HG03460 (cell line): ENCODE data around the gene ITGB3.
A peak's percentile ranks its signal among the peaks of the same experiment; 100 is the strongest.
"Not testable (repeated sequence)": the region's sequence is repeated elsewhere in the genome, so short reads cannot be mapped to it uniquely, and the experiment has no call there.

Experiments used
- ATAC-seq: cut with Tn5 transposase; IDR thresholded peaks from one replicate; pipeline ENCODE4 v1.9.1; 2021; ENCODE audit not compliant: unreplicated experiment

The ITGB3 gene

DNA sequence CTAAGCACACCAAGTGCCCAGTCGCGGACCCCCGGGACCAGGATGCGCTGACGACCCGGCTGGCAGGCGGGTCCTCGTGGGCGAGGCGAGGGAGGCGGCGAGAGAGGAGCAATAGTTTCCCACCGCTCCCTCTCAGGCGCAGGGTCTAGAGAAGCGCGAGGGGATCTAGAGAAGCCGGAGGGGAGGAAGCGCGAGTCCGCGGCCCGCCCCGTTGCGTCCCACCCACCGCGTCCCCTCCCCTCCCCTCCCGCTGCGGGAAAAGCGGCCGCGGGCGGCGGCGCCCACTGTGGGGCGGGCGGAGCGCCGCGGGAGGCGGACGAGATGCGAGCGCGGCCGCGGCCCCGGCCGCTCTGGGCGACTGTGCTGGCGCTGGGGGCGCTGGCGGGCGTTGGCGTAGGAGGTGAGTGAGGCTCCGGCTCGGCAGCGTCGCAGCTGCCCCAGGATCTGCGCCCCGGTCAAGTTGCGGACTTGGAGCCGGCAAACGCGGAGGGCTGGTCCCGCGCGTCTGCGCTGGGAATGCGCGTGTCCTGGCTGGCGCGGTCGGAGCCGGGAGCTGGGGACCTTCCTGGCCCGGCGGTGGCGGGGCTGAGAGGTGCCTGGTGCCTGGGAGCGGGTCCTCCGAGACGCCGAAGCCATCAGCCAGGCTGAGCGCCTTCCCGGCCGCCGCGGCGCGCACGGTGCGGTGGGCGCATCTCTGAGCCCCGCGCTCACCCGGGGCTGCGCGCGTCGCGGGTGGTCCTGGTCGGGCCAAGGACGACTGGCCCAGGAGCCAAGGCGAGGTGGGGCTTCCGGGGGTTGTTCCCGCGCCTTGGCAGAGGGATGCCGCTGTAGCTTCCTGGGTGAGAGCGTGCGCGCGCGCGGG is at the start of gene ITGB3:
ITGB3 (plus strand) TSS at position 287 of the 862 bp plus-strand sequence; CDS start at position 322, 35 bp downstream.
- peak; percentile 82 for ATAC-seq

DNA sequence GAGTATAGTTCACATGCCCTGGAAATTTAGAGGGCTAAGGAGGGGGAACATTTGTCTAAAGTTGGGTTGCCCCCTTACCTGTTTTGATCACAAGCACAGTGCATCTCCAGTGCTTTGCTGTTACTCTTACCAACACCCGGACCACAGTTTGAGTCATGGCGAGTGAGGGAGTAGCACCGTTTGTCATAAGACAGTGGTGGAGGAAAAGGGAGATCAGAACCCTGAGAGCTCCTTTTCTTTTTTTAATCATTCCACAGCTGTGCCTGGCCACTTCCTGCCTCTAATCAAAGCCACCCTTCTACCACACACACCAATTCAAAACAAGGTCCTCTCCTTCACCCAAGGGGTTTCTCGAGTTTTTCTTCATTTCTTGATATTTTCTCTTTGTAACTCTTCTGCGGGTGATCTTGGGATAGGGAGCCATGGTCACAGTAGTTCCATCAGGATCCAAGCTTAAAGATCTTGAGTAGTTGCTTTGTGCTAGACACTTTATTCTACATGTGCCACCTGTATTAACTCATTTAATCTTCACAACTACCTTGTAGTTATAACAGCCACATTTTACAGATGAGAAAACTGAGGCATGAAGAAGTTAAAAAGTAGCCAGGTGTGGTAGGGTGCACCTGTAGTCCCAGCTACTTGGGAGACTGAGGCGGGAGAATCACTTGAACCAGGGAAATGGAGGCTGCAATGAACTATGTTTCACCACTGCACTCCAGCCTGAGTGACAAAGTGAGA is 49.5 kb upstream of the ITGB3 start:
- no peak for ATAC-seq

GRCh38 chr17:47204722-47205418 is 48.8 kb upstream of the ITGB3 start:
- peak; percentile 47 for ATAC-seq

GRCh38 chr17:47205419-47205963 is 48.1 kb upstream of the ITGB3 start:
- peak; percentile 56 for ATAC-seq

DNA sequence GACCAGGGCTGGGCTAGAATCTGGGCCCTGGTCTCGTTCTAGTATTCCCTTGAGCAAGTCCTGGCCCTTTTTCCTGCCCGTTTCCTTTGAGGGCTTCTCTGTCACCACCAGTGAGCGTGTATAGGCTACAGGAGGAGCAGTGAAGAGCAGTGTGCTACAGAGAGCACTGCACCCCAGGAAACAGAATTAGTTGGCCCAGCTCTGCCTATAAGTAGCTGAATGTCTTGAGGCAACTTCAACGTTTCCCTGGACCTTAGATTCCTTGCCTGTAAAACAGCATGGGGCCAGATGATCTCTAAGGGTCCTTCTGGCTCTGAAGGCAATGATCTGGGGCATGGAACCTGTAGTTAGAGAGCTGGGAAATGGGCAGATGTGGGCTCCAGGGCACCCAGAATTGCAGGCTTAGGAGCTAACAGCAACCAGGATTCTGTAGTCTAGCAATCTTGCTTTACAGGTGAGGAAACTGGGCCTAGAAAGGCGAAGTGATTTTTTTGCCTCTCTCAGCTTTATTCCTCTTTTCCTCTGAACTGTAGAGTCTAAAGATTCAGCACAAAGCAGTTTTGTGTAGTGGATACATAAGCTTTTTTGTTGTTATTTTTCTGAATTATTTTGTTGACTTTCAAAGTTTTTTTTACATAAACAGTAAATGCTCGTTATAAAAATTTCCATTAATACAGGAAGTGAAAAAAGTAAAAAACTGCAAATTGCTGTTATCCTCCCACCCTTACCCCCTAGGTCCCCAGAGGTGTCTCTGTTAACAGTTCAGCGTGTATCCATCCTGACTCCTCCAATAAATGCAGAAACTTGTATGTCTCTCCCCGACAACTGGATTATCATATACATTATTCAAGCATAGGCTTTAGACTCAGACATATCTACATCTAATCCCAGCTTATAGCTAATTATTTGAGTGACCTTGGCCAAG is 46.2 kb upstream of the ITGB3 start:
- no peak for ATAC-seq

DNA sequence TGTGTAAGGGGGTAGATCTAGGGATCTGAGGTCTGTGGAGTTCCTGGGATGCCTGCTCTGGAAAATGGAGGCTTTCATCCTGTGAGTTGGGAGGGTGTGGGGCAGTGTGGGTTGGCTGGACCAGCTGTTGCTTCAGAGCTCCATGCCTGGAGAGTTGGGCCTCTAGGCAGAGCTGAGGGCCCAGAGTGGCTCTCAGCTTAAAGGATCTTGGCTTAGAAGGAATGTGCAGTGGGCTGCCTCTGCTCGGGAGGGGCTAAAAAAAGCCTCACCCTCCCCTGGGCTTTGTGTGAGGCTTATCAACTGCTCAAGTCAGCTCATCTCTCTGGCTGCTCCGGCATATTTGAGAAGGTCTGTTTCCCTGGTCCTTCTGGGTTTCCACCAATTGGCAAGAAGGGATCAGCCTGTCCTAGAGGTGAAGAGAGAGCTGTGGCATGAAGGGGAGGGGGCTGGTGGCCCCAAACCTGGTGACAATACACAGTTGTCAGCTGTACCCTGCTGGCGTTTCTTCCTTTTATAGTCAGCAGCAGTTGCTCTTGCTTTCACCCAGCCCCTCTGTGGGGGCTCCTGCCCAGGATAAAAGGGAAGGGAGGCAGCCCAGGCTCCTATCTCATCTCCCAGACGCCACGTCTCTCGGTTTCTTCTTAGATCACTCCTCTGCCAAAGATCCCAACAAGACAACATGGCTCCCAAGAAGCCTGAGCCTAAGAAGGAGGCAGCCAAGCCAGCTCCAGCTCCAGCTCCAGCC is 44.7 kb upstream of the ITGB3 start, which contains the start of gene MYL4:
MYL4 (plus strand) TSS at position 605 of the 745 bp plus-strand sequence; CDS start at position 680, 75 bp downstream.
- ATAC-seq, result no peak

- no peak for ATAC-seq
Observed at GRCh38 chr17:47209499-47209898, 44.1 kb upstream of the ITGB3 start.

- ATAC-seq, result no peak
Observed at GRCh38 chr17:47210105-47210504, 43.5 kb upstream of the ITGB3 start.

DNA sequence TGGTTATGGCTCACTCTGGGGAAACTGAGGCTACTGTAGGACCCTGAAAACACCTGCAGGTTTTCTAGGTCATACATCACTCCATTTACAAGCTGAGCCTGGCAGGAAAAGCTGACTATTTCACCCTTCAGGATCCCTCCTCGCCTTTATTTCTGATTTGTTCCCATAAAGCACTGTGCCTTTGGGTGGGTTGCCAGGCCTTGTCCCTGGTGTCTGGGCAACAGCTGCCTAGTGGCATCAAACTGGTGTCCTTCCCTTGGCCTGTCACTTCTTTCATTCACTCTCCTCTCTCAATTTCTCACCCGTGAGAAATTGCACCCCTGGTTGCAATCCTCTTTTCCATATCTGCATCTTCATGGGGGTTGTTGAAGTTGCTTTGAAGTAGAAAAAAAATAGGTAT is 42.8 kb upstream of the ITGB3 start:
- ATAC-seq, result no peak

DNA sequence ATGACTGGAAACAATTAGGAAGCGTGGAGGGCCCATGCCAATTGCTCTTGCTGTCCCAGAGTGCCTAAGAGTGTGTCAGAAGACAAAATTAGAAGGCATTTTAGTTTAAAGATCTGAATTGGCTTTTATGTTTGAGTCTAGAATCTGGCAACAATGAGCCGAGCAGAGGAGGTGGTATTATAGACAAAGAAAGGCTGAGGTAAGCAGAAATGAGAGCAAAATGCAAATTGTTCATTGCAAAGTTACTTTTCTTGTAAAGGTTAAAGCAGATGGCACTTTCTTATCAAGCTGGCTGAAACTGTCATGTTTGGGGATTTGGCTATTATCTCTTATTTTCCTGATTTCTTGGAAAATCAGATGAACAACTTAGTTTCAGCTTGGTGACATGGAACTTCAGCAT is 41.2 kb upstream of the ITGB3 start:
- ATAC-seq, result no peak

- no peak for ATAC-seq
Observed at GRCh38 chr17:47213540-47213939, 40.1 kb upstream of the ITGB3 start.

DNA sequence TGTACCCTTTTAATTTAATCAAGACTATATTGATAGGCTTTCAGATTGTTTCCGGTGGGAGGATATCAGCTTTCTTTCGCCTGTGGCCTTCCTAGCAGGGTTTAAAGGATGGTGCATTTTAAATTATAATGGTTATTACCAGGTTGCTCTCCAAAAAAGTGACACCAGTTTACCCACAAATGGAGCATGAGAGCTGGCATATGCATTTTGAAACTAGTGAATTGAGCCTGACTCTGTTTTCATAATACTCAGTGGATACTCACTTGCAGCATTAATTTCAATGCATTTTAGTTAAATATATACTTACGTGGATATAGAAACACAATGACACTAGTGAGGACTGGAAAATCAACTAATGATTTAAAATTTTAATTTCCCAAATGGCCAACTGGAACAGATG is 38.7 kb upstream of the ITGB3 start:
- ATAC-seq, result no peak

- ATAC-seq, result not testable (repeated sequence)
Observed at GRCh38 chr17:47216821-47217220, 36.8 kb upstream of the ITGB3 start.

DNA sequence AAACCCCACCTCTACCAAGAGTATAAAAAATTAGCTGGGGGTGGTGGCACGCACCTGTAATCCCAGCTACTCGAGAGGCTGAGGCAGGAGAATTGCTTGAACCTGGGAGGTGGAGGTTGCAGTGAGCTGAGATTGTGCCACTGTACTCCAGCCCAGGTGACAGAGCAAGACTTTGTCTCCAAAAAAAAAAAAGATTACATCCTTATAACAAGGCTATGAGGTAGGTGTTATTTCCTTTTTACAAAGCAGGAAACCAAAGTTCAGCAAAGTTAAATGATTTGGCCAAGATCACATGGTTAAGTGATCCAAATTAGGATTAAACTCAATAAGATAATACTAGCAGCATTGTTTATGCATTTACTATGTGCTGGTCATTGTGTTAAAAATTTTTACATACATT is 36.3 kb upstream of the ITGB3 start:
- not testable (repeated sequence) for ATAC-seq

- no peak for ATAC-seq
Observed at GRCh38 chr17:47218896-47219430, 34.7 kb upstream of the ITGB3 start.

DNA sequence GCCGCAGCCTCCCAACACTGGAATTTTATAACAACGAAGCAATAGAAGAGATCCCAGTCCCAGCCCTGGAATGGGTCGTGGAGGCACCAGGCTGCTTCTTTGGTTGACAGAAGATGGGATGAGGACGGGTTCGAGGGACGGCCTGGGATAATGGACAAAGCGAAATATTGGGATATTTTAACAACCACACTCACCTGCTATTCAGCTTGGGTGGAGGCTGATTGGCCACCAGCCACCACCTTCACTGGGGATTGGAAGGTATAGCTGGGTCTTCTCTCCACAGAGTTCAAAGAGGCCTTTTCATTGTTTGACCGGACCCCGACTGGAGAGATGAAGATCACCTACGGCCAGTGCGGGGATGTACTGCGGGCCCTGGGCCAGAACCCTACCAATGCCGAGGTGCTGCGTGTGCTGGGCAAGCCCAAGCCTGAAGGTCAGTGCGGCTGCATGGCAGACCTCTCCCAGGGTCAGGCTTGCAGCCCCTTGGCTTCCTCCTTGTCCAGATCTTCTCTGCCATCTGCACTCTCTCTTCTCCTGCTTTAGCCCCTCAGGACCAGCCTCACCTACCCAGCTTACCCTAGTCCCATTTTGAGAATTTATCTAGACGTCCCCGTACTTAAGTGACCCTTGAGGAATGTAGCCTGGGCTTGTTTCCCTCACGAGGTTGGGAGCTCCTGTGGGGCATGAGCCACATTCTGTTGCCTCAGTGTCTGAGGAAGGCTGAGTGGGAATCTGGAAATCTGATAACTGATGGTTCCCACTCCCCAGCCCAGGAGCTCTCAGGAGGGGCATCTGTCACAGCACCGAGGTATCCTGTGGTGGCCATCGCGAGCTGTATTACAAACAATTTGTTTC is 33.8 kb upstream of the ITGB3 start:
- ATAC-seq, result no peak

GRCh38 chr17:47220531-47220999 is 33.1 kb upstream of the ITGB3 start:
- ATAC-seq, result peak; percentile 51

DNA sequence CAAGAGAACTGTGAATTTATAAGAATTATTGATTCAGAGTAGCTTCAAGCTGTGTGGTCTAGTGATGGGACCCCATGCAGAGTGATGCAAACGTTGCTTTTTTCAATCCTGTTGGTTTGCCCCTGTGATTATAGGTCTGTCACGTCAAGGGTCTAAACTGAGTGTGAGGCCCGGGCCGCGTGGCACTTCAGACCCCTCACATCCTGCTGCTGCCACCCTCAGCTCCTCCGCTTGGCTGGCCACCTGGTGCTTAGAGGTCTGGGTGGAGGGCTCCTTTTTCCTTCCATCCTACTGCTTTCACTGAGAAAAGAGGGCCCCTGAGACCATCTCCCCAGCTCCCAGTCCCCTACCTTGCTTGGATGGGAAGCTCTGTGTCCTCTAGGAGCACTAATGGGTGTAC is 32.5 kb upstream of the ITGB3 start:
- no peak for ATAC-seq
